Measurements from ENCODE around the gene FGF16.
A peak's percentile ranks its signal among the peaks of the same experiment; 100 is the strongest.

FGF16 gene

GRCh38 chrX:77444545-77444944, 2.6 kb upstream of the FGF16 start:
- no peak overlapping the region for H3K4me3 ChIP-seq (ENCODE audit: low read depth, low read length)

GRCh38 chrX:77446029-77446585, 1.1 kb upstream of the FGF16 start:
- peak overlapping the region; percentile 36; the same call in 1 of the 2 replicates for H3K4me3 ChIP-seq (ENCODE audit: low read depth, low read length)
- TF ChIP-seq CTCF (IDR thresholded peaks at IDR 0.05; ENCODE audit: low read depth, low read length), result no peak

More at GRCh38 chrX:77444545-77444944, 2.6 kb upstream of the FGF16 start:
- no peak for TF ChIP-seq CTCF (IDR thresholded peaks at IDR 0.05; ENCODE audit: low read depth, low read length)

GRCh38 chrX:77447653-77448569, 722 bp downstream of the FGF16 start:
- H3K4me3 ChIP-seq (ENCODE audit: low read depth, low read length), result no peak overlapping the region
- no peak for TF ChIP-seq CTCF (IDR thresholded peaks at IDR 0.05; ENCODE audit: low read depth, low read length)

GRCh38 chrX:77450415-77450814, 3.2 kb downstream of the FGF16 start:
- TF ChIP-seq CTCF (IDR thresholded peaks at IDR 0.05; ENCODE audit: low read depth, low read length), result no peak
- H3K4me3 ChIP-seq (ENCODE audit: low read depth, low read length), result no peak overlapping the region

- no peak for TF ChIP-seq CTCF (IDR thresholded peaks at IDR 0.05; ENCODE audit: low read depth, low read length)
- H3K4me3 ChIP-seq (ENCODE audit: low read depth, low read length), result no peak overlapping the region
Observed at GRCh38 chrX:77450996-77451395, 3.8 kb downstream of the FGF16 start.

- TF ChIP-seq CTCF (IDR thresholded peaks at IDR 0.05; ENCODE audit: low read depth, low read length), result no peak
- no peak overlapping the region for H3K4me3 ChIP-seq (ENCODE audit: low read depth, low read length)
Observed at GRCh38 chrX:77453190-77453589, 6.0 kb downstream of the FGF16 start.

- TF ChIP-seq CTCF (IDR thresholded peaks at IDR 0.05; ENCODE audit: low read depth, low read length), result no peak
- H3K4me3 ChIP-seq (ENCODE audit: low read depth, low read length), result no peak overlapping the region
Observed at GRCh38 chrX:77455437-77455836, 8.2 kb downstream of the FGF16 start.
